HG02763 (cell line): ENCODE measurements around the gene OTOS.
A peak's percentile ranks its signal among the peaks of the same experiment; 100 is the strongest.

Experiments used
- ATAC-seq: cut with Tn5 transposase; IDR thresholded peaks from one replicate; pipeline ENCODE4 v1.9.1; 2021; ENCODE audit warnings: mild to moderate bottlenecking, moderate library complexity; ENCODE audit not compliant: unreplicated experiment

Gene OTOS

GRCh38 chr2:240153418-240153817, 13.0 kb upstream of the OTOS start:
- ATAC-seq: no peak

GRCh38 chr2:240151477-240152031, 11.1 kb upstream of the OTOS start:
- ATAC-seq: no peak

GRCh38 chr2:240149943-240150784, 9.7 kb upstream of the OTOS start:
- ATAC-seq: no peak

GRCh38 chr2:240147911-240148587, 7.6 kb upstream of the OTOS start:
- ATAC-seq: no peak

GRCh38 chr2:240147382-240147781, 6.9 kb upstream of the OTOS start:
- no peak for ATAC-seq

- no peak for ATAC-seq
Observed at GRCh38 chr2:240146627-240147278, 6.3 kb upstream of the OTOS start.

GRCh38 chr2:240146141-240146561, 5.7 kb upstream of the OTOS start:
- ATAC-seq: no peak

GRCh38 chr2:240145461-240145860, 5.0 kb upstream of the OTOS start:
- ATAC-seq: no peak

- ATAC-seq: no peak
Observed at GRCh38 chr2:240144649-240145261, 4.3 kb upstream of the OTOS start.

GRCh38 chr2:240143801-240144648, 3.6 kb upstream of the OTOS start:
- ATAC-seq: peak; percentile 50

GRCh38 chr2:240143276-240143675, 2.8 kb upstream of the OTOS start:
- no peak for ATAC-seq

GRCh38 chr2:240142859-240143258, 2.4 kb upstream of the OTOS start:
- no peak for ATAC-seq

- no peak for ATAC-seq
Observed at GRCh38 chr2:240142256-240142775, 1.9 kb upstream of the OTOS start.

- no peak for ATAC-seq
Observed at GRCh38 chr2:240141736-240142135, 1.3 kb upstream of the OTOS start.

- ATAC-seq: no peak
Observed at GRCh38 chr2:240140920-240141319, 462 bp upstream of the OTOS start.

GRCh38 chr2:240139666-240140393, 628 bp downstream of the OTOS start:
- ATAC-seq: no peak

- no peak for ATAC-seq
Observed at GRCh38 chr2:240139011-240139441, 1.4 kb downstream of the OTOS start.

GRCh38 chr2:240138254-240138984, 2.0 kb downstream of the OTOS start:
- no peak for ATAC-seq
